H1 (cell line): Measurements from ENCODE around the gene TGFB2. TPM values are rescaled to one million over a fixed set of nuclear protein-coding genes. Genes with fewer than 3 reads are reported as not detected.

Source experiments
- CTCF ChIA-PET: fragments of 300-600 bp; sonication (Branson Sonifier 250); formaldehyde crosslinking; loops from one replicate; lab custom pipeline; 2021; ENCODE audit not compliant: partially characterized antibody; lab: Charles Lee
- POLR2A ChIA-PET: fragments of 300-600 bp; sonication (Branson Sonifier 250); formaldehyde crosslinking; loops from one replicate; lab custom pipeline; 2021; ENCODE audit warnings: inconsistent platforms; ENCODE audit not compliant: partially characterized antibody; lab: Charles Lee
- DNase-seq, 2 experiments: peaks; one replicate each; pipeline versions ENCODE4 v3.0.0 to v3.0.0-alpha.2; 2010 to 2022; ENCODE audit warnings: low spot score in 2 of 2, low read depth in 1 of 2, mixed read lengths in 1 of 2
- FAIRE-seq: peaks from 2 replicates; lab custom pipeline; 2011; peaks lifted over from hg19 to GRCh38; lab: Jason Lieb, UNC
- H2AFZ ChIP-seq: 2 replicates; pipeline ENCODE4 v1.8.1; 2012; ENCODE audit warnings: low read length, inconsistent platforms
- H2AK5ac ChIP-seq: 2 replicates; pipeline ENCODE4 v1.6.1; 2013; ENCODE audit warnings: low read depth, low read length
- H2BK120ac ChIP-seq: replicated peaks from 2 replicates; pipeline ENCODE3; 2013; ENCODE audit warnings: low read depth, low read length, inconsistent platforms
- H2BK12ac ChIP-seq: 2 replicates; pipeline ENCODE4 v1.6.1; 2013; ENCODE audit warnings: low read depth, low read length
- H2BK15ac ChIP-seq: 2 replicates; pipeline ENCODE4 v1.6.1; 2013; ENCODE audit warnings: low read length
- H2BK20ac ChIP-seq: 2 replicates; pipeline ENCODE4 v1.6.1; 2013; ENCODE audit warnings: low read length
- H2BK5ac ChIP-seq: 2 replicates; pipeline ENCODE4 v1.6.1; 2013; ENCODE audit warnings: low read depth, low read length
- H3K14ac ChIP-seq: 2 replicates; pipeline ENCODE4 v1.6.1; 2013; ENCODE audit warnings: inconsistent platforms; ENCODE audit not compliant: insufficient read length
- H3K18ac ChIP-seq: 2 replicates; pipeline ENCODE4 v1.6.1; 2013; ENCODE audit warnings: low read length; ENCODE audit errors: extremely low read depth
- H3K23ac ChIP-seq: 2 replicates; pipeline ENCODE4 v1.6.1; 2013; ENCODE audit warnings: inconsistent platforms; ENCODE audit not compliant: insufficient read length
- H3K23me2 ChIP-seq: 2 replicates; pipeline ENCODE4 v1.6.1; 2013; ENCODE audit warnings: low read depth, low read length
- H3K27ac ChIP-seq: 2 replicates; pipeline ENCODE4 v1.6.1; 2011; ENCODE audit warnings: low read depth, low read length, inconsistent platforms
- H3K27me3 ChIP-seq, 4 experiments: replicated peaks in 1 of 4; 1 replicate in 1 of 4; 2 replicates in 3 of 4; pipeline versions ENCODE4 v1.6.1 to v1.8.1; 2011 to 2013; ENCODE audit warnings: low read length in 3 of 4, mild to moderate bottlenecking in 3 of 4, inconsistent platforms in 2 of 4, mixed read lengths in 2 of 4, moderate library complexity in 1 of 4; ENCODE audit not compliant: control insufficient read depth in 3 of 4, insufficient read depth in 3 of 4; ENCODE audit errors: extremely low read depth in 1 of 4
- H3K36me3 ChIP-seq, 4 experiments: 2 replicates each; pipeline versions ENCODE4 v1.6.1 to v1.8.1; 2011 to 2013; ENCODE audit warnings: mild to moderate bottlenecking in 4 of 4, low read length in 3 of 4, moderate library complexity in 2 of 4, control low read depth in 1 of 4, inconsistent platforms in 1 of 4; ENCODE audit not compliant: insufficient read depth in 4 of 4, control insufficient read depth in 2 of 4
- H3K4ac ChIP-seq: replicated peaks from 2 replicates; pipeline ENCODE3; 2013; ENCODE audit warnings: low read length, low read depth, mixed read lengths, inconsistent platforms; ENCODE audit not compliant: insufficient read length
- H3K4me1 ChIP-seq, 4 experiments: replicated peaks in 1 of 4; 1 replicate in 1 of 4; 2 replicates in 3 of 4; pipeline versions ENCODE4 v1.6.1 to v1.8.1; 2011 to 2013; ENCODE audit warnings: low read length in 3 of 4, inconsistent platforms in 2 of 4, mixed read lengths in 1 of 4; ENCODE audit not compliant: insufficient read depth in 4 of 4, control insufficient read depth in 3 of 4
- H3K4me2 ChIP-seq, 2 experiments: 2 replicates each; pipeline versions ENCODE4 v1.6.1 to v1.8.1; 2011 to 2013; ENCODE audit warnings: low read depth in 2 of 2, low read length in 2 of 2, control low read depth in 1 of 2, inconsistent platforms in 1 of 2, mild to moderate bottlenecking in 1 of 2; ENCODE audit not compliant: insufficient read depth in 1 of 2
- H3K4me3 ChIP-seq, 4 experiments: fragments of 200-600, 300-600 bp in 1 of 4; sonication (generic), shearing (Covaris generic), sonication (Bioruptor Twin) in 1 of 4; 2 replicates each; pipeline versions ENCODE4 v1.5.1 to v1.8.1; 2011 to 2016; ENCODE audit warnings: low read length in 4 of 4, low read depth in 3 of 4, control low read depth in 2 of 4, inconsistent platforms in 2 of 4, mild to moderate bottlenecking in 2 of 4, mixed read lengths in 1 of 4, moderate library complexity in 1 of 4; ENCODE audit not compliant: insufficient read depth in 2 of 4; ENCODE audit errors: extremely low read depth in 1 of 4
- H3K56ac ChIP-seq: replicated peaks from 2 replicates; pipeline ENCODE3; 2013; ENCODE audit warnings: low read depth, mild to moderate bottlenecking, mixed read lengths, low read length, inconsistent platforms; ENCODE audit not compliant: insufficient read length
- H3K79me1 ChIP-seq: 2 replicates; pipeline ENCODE4 v1.6.1; 2013; ENCODE audit warnings: low read depth, low read length, control low read depth
- H3K79me2 ChIP-seq, 2 experiments: 2 replicates each; pipeline versions ENCODE4 v1.6.1 to v1.8.1; 2012 to 2013; ENCODE audit warnings: low read length in 2 of 2, mild to moderate bottlenecking in 2 of 2, inconsistent platforms in 1 of 2; ENCODE audit not compliant: insufficient read depth in 2 of 2, control insufficient read depth in 1 of 2
- H3K9ac ChIP-seq, 4 experiments: replicated peaks in 1 of 4; 1 replicate in 1 of 4; 2 replicates in 3 of 4; pipeline versions ENCODE4 v1.6.1 to v1.8.1; 2011 to 2013; ENCODE audit warnings: low read depth in 3 of 4, low read length in 3 of 4, control low read depth in 2 of 4, mild to moderate bottlenecking in 2 of 4, moderate library complexity in 2 of 4, inconsistent platforms in 1 of 4; ENCODE audit errors: extremely low read depth in 1 of 4
- H3K9me3 ChIP-seq, 2 experiments: 2 replicates each; pipeline versions ENCODE4 v1.6.1 to v1.8.1; 2012 to 2013; ENCODE audit warnings: mild to moderate bottlenecking in 2 of 2, moderate library complexity in 2 of 2, control low read depth in 1 of 2, inconsistent platforms in 1 of 2, low read depth in 1 of 2, low read length in 1 of 2, mixed read lengths in 1 of 2; ENCODE audit not compliant: insufficient read depth in 2 of 2
- H4K20me1 ChIP-seq, 2 experiments: replicated peaks in 1 of 2; 2 replicates each; pipeline versions ENCODE3 to v1.8.1; 2011 to 2013; ENCODE audit warnings: inconsistent platforms in 2 of 2, low read length in 2 of 2, mild to moderate bottlenecking in 1 of 2; ENCODE audit not compliant: insufficient read depth in 2 of 2, control insufficient read depth in 1 of 2
- H4K5ac ChIP-seq: 2 replicates; pipeline ENCODE4 v1.6.1; 2013; ENCODE audit warnings: low read length, low read depth, mixed read lengths, inconsistent platforms; ENCODE audit not compliant: insufficient read length
- H4K8ac ChIP-seq: 2 replicates; pipeline ENCODE4 v1.8.0; 2013; ENCODE audit warnings: mild to moderate bottlenecking, moderate library complexity, low read length, inconsistent platforms; ENCODE audit not compliant: insufficient read depth; ENCODE audit errors: extremely low read depth
- H4K91ac ChIP-seq: replicated peaks from 2 replicates; pipeline ENCODE3; 2013; ENCODE audit warnings: low read length, mixed read lengths, inconsistent platforms; ENCODE audit not compliant: insufficient read length
- CBX8 ChIP-seq: fragments of 300-800, 300-1000 bp; sonication (generic); IDR thresholded peaks from 2 replicates; pipeline ENCODE4 v1.7.1; 2016; ENCODE audit warnings: low read depth, low read length, borderline replicate concordance
- SP2 ChIP-seq: IDR thresholded peaks from 2 replicates; pipeline ENCODE4 v1.6.1; 2012; ENCODE audit warnings: mild to moderate bottlenecking, low read length, inconsistent platforms
- WGBS, 2 experiments: shearing (Covaris generic) in 1 of 2; methylation state at CpG; one replicate each; pipeline versions ENCODE4 v1.1.6 to v1.1.7; 2013 to 2015; ENCODE audit warnings: low lambda C conversion rate in 2 of 2, mixed read lengths in 2 of 2, inconsistent platforms in 1 of 2, low coverage in 1 of 2, missing lambda C conversion rate in 1 of 2; ENCODE audit not compliant: insufficient replicate concordance in 2 of 2, insufficient coverage in 1 of 2, insufficient read length in 1 of 2; ENCODE audit errors: extremely low coverage in 1 of 2, missing lambda C conversion rate in 1 of 2; 5-methylcytosine and 5-hydroxymethylcytosine counted together
- polyA plus RNA-seq, 7 experiments: library from polyadenylated mRNA; depleted of rRNA in 3 of 7; stranded (reverse) in 5 of 7; unstranded in 2 of 7; fragments of >200 nt in 5 of 7; fragments of 200-250 nt in 2 of 7; gene quantifications; 1 replicate in 5 of 7; 2 replicates in 1 of 7; 4 replicates in 1 of 7; pipeline versions ENCODE4 v1.2.1 to v1.2.3, GENCODE V29; 2011 to 2013; ENCODE audit warnings: missing spikeins in 2 of 7, mixed read lengths in 2 of 7
- total RNA-seq: library from RNA; stranded (reverse); fragmentation: NEBNext Ultra II Directional; extraction: Animal tissue kit (Norgen Biotek cat#: 25700); gene quantifications from 2 replicates; pipeline ENCODE4 v1.2.1, GENCODE V29; 2021

Gene TGFB2
- total and polyA plus RNA-seq, 2 of the 8 experiments (the other 6 are each of a cell fraction or from before 2014, with no cell fraction given) = 0.26 to 0.84 TPM

DNA sequence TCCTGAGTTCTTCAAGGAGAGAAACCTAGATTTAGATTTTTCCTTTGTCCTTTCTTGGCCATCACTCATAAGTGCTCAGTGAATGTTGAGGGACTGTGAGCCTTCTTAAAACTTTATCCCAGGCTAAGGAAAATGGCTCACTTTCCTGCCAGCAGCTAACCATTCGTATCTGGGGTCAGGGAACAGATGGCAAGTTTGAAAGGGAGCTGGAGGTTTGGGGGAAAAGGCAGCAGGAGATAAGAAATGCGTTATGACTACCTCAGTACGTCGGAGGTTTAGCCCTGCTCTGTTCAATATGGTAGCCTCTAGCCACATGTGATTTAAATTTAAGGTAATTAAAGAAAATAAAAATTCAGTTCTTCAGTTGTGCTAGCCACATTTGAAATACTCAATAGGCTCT, 46.7 kb upstream of the TGFB2 start:
- no peaks in the 10 kb centered on the region for H3K23me2 ChIP-seq
- H2BK120ac ChIP-seq = no peak overlapping the region
- H3K18ac ChIP-seq = peak overlapping the region; percentile 42; the same call in 1 of the 2 replicates
- H4K8ac ChIP-seq = no peak overlapping the region
- peak overlapping the region; percentile 88 for H2BK5ac ChIP-seq
- 0 out of 2 replicates have a peak, but pooled peaks cover 2% of the 10 kb centered on the region for H3K79me1 ChIP-seq
- H4K91ac ChIP-seq = no peak overlapping the region
- DNase-seq = no peak
- H3K23ac ChIP-seq = no peak overlapping the region
- WGBS, 2 experiments = 78% methylated on average over 4 of the region's 4 CpGs; no CpG with 5 or more reads in 1 of the 2 experiments
- H3K27me3 ChIP-seq = no peaks in the 10 kb centered on the region
- H3K36me3 ChIP-seq = peaks cover 0 to 17% (median 0%) of the 10 kb centered on the region in 4 experiments; a peak in 2 of 8 replicates
- H2AK5ac ChIP-seq = no peak overlapping the region
- H3K4me1 ChIP-seq = peaks cover 3 to 28% (median 15%) of the 10 kb centered on the region in 4 experiments; a peak in 6 of 7 replicates
- no peak overlapping the region for H2BK15ac ChIP-seq
- CTCF ChIA-PET = interaction anchor here (0.6 to 2.2 kb wide), 12 partner anchors 9 to 1514 kb away, joined by 3 to 10 read pairs (median 4); no protein-coding TSS in a partner anchor
- H2BK20ac ChIP-seq = no peak overlapping the region
- POLR2A ChIA-PET = no interaction called here
- no peak for FAIRE-seq
- H2AFZ ChIP-seq = no peak overlapping the region
- H3K4ac ChIP-seq = peak overlapping the region; percentile 6
- H3K9me3 ChIP-seq = no peaks in the 10 kb centered on the region
- H3K79me2 ChIP-seq = peaks cover 0 to 77% of the 10 kb centered on the region in 2 experiments; a peak in 2 of 4 replicates
- no peak overlapping the region for H3K14ac ChIP-seq
- H3K4me3 ChIP-seq = no peak overlapping the region
- no peak overlapping the region for H3K4me2 ChIP-seq
- H3K27ac ChIP-seq = no peak overlapping the region
- no peak overlapping the region for H3K9ac ChIP-seq
- no peak overlapping the region for H3K56ac ChIP-seq
- H4K5ac ChIP-seq = peak overlapping the region; percentile 41
- peak overlapping the region; percentile 72; the same call in 1 of the 2 replicates for H2BK12ac ChIP-seq
- H4K20me1 ChIP-seq = no peaks in the 10 kb centered on the region
- no peak for TF ChIP-seq SP2
- TF ChIP-seq CBX8 = no peak
